Measurements from ENCODE around the gene OR6K3.
"Not testable (repeated sequence)": the region's sequence is repeated elsewhere in the genome, so short reads cannot be mapped to it uniquely, and the experiment has no call there.

Gene OR6K3, protein sequence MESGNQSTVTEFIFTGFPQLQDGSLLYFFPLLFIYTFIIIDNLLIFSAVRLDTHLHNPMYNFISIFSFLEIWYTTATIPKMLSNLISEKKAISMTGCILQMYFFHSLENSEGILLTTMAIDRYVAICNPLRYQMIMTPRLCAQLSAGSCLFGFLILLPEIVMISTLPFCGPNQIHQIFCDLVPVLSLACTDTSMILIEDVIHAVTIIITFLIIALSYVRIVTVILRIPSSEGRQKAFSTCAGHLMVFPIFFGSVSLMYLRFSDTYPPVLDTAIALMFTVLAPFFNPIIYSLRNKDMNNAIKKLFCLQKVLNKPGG

DNA sequence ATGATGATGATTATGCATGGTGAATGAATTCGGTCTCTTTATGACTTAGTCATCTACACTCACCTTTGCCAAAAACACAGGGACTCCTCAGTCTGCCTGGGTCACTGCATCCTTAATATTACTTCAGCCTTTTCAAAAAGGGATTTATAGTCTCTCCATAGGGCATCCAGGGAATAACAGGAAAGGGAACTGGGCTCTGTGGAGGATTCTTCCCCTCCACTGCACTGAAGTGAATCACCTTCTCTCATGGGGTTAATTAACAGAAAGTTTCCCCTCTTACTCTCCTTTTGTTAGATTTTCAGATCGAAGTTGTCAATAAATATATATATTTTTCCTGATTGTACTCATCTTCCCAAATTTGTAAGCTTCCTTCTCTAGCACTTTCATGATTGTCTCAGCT, at the start of gene OR6K3:
TSS of gene OR6K3 (minus strand) at position 101 of the 400 bp plus-strand sequence. CDS start 2,605 bp downstream, outside the sequence.
- no peak for DNase-seq

DNA sequence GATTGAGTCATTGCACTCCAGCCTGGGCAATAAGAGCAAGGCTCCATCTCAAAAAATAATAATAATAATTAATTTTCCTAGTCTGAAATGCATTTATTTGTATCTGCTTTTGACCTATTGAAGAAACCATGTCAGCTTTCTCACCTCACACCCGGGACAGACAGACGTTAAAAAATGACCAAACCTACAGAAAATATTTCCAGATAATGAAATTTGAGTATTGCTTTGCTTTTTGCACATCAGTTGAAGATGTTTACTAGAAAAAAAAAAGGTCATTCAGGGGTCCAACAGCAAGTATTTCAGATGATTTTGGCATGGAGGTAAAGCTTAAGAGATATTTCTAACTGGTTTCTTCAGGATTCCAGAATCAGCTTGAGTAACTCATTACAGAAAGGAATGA, 33.9 kb upstream of the OR6K3 start, which contains the start of gene OR6K6:
TSS of gene OR6K6 (plus strand) at position 301 of the 400 bp plus-strand sequence. CDS start 168 bp downstream, outside the sequence.
- DNase-seq: no peak

DNA sequence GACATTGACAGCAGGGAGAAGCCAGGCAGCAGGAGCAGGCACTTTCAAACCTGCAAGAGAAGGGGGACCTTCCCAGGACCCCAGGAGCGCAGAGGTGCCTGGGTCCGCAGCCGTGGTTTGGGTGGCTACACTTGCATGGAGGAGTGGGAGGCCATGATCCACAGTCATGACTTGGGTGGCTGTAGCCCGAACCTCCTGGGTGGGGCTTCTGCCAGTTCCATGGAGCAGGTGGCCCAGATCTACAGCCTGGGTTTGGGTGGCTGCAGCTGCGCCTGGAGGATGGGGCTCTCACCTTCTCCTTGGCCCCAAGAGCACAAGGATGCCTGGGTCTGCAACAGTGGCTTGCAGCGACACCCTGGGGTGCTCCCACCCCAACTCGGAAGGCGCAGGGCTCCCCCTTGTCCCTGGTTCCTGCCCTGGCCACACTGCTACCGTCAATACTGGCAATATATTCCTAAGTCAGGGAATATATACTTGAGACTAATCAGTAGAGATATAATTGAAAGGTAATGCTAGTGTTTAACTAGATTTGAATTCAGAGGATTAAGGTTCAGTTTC, 31.7 kb upstream of the OR6K3 start:
- no peak for DNase-seq

DNA sequence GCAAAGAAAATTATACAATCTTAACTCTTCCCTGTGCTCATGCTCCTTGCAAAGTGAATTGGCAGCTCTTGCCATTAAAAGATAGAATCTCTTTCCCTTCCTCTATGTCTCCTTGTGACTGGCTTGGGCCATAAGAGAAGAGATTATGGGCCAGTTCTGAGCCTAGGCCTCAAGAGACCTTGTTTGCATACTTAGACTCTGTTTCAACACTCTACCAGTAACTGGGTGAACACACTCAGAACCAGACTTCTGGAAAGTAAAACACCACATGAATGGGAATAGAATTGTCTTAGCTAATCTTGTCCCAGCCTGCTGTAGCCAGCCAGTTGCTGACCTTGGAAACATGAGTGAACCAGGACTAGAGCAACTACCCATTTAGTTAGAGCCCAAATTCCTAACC, 15.3 kb upstream of the OR6K3 start:
- no peak for DNase-seq

DNA sequence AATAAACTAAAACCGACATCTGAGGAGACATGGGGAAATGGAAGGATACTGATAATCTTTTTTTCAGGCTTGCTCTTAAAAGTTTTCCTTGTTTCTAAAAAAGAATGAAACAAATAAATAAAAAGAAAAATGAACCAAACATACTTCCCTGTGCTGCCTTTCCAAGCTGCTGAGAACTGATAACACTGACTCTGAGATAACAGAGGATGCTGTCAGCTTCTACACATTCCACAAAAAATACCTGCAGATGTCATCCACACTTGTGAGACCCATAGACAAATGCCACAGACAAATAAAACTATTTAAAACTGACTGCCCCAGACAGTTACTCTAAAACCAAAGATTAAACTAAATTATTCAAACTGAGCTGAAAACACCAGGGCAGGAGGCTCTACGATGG, 12.0 kb upstream of the OR6K3 start:
- no peak for DNase-seq

DNA sequence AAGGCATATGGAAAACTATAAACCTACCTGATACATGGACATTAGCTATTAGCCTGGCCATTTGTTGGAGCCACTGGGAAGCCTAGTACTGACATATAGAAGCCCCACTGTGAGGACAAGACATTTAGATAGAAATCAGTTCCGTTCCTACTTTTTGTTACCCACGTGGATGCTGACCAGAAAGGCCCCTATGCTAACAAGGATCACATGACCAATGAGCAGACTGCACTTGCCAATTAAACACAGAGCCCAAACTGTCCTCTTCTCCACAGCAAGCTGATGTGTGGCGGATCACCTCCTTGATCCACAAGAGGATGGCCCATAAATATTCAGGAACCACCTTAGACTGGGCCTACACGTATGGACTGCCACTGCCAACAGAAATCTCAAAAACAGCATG, 11.2 kb upstream of the OR6K3 start:
- no peak for DNase-seq

DNA sequence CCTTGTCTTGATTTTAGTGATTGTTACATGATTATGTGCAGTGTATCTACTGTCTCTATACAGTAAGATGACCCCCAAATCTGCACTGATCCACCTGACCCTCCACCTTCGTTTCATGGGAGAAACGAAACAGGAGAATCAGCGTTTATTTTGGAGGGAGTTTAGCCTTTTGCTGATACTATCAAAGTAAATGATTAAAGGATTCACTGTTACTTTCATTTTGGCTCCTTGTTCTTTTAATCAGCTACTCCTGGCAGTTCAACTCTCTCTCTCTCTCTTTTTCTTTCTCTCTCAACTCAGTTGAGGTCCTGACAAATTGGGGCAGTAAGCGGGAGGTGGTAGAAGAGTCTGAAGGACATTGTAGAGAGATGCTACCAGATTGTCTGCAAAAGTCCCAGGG, 9.9 kb upstream of the OR6K3 start:
- DNase-seq: no peak

DNA sequence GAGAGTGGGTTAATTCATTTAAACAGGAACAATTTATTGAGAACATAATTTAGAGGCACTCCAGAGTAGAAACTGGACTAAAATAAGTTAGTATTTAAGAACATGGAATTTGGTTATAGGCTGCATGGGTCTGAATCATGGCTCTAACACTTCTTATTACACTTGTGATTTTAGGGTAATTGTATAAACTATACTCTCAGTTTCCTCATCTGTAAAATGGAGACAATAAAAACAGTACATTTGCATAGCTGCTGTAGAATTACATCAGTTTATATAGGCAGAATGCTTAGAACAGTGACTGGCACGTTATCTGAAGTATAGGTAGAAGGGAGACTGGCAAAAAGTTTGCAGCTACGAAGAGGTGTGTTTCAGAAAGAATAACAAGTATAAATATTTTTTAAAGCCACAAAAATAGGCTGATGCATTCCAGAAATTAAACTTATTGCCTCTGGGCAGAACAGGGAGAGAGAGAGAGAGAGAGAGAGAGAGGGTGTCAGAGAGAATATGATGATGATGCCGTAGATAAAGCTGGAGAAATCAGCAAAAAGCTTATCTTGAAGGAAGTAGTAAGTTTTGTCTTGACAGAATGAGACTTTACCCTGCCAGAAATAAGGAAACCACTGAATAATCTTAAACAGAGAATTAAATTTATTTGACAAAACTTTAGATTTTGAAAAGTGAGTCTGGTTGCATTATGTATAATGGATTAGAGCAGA, 8.1 kb upstream of the OR6K3 start:
- no peak for DNase-seq

DNA sequence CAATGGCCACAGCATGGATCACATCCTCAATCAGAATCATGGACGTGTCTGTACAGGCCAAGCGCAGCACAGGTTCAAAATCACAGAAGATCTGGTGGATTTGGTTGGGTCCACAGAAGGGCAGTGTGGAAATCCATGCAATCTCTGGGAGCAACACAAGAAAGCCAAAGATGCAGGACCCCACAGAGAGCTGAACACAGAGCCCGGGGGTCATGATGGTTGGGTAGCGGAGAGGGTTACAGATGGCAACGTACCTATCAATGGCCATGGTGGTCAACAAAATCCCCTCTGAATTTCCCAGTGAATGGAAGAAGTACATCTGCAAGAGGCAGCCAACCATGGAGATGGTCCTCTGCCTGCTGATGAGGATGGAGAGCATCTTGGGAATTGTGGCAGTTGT, 3.9 kb upstream of the OR6K3 start:
- no peak for DNase-seq

DNA sequence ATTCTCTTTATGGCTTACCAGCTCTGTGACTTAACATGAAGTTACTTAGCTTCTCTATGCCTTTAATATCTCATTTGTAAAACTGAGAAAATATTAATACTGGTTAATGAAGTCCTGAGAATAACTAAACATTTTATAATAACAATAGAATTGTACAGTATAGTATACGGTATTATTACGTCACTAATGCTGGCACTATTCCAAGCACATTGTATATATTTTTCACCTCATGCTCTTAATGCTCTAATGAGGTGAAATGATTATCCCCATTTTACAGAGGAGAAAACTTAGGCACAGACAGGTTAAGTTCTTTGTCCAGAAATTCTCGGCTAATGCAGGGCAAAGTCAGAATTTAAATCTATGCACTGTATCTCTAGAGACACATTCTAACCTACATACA, 856 bp downstream of the OR6K3 start:
- DNase-seq: no peak

DNA sequence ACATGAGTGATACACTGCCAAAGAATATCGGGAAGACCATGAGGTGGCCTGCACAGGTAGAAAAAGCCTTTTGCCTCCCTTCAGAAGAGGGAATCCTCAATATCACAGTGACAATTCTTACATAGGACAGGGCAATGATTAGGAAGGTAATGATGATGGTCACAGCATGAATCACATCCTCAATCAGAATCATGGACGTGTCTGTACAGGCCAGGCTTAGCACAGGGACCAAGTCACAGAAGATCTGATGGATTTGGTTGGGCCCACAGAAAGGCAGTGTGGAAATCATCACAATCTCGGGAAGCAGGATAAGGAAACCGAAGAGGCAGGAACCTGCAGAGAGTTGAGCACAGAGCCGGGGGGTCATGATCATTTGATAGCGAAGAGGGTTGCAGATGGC, 3.2 kb downstream of the OR6K3 start:
- no peak for DNase-seq

DNA sequence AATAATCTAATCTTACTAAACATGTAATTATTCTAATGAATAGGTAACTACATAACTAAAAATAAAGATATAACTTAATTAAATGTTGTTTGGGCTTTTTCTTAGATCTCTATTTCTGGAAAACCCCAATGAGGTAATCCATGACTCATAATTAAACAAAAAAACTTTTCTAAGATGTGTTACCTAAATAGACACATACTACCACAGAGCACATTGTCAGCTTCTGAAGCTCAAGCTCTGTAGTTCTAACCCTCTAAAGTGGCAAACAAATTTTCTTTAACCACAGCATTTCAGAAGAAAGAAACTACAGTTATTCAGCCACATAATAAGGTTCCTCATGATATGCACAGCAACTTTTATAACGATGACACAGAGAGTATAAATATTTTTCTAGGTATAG, 4.2 kb downstream of the OR6K3 start:
- DNase-seq: no peak

DNA sequence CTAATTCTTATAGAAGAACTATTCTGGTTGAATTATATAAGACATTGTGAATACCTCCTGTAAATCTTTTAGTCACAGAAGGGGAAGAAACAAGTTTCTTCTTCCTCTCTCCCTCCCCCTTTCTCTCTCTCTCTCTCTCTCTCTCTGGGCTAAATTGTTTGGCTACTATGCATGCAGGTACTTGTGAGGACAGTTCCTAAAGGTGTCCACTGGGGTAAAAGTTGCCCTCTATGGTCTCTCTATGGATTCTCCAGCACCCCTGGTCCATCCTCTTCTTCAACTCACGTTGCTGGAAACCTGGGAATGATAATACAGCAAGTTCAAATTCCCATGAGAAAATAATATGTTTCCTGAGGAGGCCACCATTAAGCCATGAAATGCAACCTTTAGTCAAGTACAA, 5.8 kb downstream of the OR6K3 start:
- no peak for DNase-seq

DNA sequence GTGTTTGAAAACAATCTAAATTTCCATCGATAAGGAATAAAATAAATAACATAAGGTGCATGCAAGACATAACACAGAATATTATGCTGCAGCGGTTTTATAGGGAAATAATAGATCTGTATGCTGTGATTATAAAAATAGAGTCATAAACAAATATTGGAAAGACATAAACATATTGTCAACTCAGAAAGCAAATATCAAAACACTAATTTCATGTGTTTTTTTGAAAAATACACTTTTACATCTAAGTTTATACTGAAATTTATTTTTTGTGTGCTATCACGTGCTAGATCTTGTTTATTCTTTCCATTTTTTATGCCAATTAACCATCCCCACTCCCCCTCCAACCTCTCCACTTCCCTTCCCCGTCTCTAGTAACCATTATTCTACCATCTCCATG, 9.4 kb downstream of the OR6K3 start:
- DNase-seq: no peak

DNA sequence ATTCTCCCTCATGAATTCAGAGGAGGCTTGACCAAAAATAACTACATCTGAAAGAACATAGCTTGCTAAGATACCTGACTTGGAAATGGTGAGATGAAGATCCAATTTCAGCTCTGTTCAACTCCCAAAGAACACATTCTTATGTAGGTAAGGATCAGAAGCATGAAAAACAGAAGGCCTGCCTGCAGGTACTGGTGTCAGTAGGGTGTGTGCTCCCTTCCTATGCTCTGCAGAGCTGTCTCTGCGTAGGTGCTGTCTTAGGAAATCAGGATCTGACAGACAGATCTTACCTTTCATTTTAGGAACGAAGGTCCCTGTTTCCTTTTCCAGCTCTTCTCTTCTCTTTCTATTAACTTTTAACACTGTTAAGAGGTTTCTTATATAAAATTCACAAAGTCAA, 14.4 kb downstream of the OR6K3 start:
- no peak for DNase-seq

DNA sequence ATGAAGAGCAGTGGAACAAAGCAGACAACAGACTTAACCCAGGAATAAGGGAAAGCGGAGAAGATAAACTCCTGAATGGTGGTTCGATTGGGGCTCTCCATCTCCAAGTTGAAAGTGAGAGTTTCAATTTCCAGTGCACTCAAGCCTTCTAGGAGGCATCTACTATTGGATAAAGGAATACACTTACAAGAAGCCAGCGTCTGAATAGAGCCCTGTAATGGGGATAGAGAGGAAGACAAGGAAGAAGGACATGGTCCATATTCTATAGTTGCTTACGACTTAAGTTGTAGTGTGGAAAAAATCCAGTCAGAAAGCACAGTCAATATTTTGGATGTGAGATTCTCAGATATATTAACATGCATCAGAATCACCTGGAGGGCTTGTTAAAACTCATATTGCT, 20.0 kb downstream of the OR6K3 start, which contains the start of gene OR6K2:
TSS of gene OR6K2 (minus strand) at position 101 of the 400 bp plus-strand sequence. CDS start at position 101, 0 bp downstream.
- DNase-seq: no peak

DNA sequence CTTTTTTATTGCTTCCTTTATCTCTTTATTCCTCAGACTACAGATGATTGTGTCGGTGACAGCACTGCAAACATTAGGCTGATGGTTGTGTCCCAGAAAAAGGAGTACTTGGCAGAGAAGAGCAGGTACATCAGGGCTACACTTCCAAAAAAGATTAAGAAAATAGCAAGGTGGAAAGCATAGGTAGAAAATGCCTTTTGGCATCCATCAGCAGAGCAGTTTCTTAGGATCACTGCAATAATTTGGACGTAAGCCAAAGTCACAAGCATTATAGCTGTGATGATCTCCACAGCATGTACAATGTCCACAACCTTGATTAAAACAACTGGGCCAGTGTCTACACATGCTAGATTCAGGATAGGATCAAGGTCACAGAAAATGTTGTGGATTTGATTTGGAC, 25.9 kb downstream of the OR6K3 start:
- DNase-seq: no peak

DNA sequence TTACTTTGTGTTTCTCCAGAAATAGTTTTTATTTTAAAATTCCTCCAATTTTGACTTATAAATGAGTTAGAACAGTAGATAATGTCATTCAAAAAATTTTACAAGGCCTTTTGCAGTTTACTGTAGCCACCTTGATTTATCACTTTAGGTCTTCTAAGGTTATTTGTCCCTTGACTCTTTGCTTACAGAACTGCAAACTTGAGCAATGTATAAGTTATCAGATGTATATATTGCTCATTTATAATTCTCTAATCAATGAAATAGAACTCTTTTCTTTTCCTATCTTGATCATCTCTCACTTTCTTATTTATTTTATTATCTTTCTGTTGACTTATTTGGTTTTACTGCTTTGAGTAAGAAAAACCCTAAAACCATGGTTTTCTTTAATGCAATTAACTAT, 28.2 kb downstream of the OR6K3 start:
- no peak for DNase-seq

DNA sequence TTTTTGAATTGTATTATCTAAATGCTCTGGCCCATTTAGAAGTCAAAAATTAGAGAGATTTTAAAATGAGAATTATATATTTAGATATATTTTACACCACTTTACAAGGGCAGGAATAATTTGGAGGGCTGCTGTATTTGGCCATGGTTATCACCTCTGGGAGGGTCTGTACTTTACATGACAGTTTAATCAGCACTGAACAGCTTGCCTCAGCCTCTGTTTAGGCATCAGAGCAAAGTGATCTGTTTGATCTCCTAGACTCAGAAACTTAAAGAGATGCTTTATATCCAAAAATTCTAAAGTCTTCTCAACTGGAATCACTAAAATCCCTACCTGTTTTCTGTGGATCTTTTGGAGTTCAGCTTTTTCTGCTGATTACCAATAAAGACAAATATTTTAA, 28.6 kb downstream of the OR6K3 start:
- no peak for DNase-seq

DNA sequence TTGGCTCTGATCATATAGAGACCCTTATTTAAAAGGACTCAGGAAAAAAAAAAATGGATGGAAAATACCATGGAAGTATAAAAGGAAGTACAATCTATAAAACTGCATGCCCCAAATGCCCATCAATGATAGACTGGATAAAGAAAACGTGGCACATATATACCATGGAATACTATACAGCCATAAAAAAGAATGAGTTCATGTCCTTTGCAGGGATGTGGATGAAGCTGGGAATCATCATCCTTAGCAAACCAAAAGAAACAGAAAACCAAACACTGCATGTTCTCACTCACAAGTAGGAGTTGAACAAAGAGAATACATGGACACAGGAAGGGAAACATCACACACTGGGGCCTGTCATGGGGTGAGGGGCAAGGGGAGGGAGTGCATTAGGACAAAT, 29.4 kb downstream of the OR6K3 start:
- DNase-seq: not testable (repeated sequence)

DNA sequence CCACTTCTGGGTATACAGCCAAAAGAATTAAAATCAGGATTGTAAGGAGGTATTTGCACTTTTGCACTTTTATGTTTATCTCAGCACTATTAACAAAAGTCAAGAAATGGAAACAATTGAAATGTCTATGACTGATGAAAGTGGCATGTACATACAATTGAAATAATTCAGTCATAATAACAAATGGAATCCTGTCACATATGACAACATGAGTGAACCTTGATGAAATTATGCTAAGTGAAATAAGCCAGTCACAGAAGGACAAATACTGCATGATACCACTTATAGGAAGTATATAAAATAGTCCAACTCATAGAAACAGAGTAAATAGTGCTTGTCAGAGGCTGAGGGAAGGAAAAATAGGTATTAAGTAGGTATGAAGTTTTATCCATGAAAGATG, 30.6 kb downstream of the OR6K3 start:
- DNase-seq: no peak

DNA sequence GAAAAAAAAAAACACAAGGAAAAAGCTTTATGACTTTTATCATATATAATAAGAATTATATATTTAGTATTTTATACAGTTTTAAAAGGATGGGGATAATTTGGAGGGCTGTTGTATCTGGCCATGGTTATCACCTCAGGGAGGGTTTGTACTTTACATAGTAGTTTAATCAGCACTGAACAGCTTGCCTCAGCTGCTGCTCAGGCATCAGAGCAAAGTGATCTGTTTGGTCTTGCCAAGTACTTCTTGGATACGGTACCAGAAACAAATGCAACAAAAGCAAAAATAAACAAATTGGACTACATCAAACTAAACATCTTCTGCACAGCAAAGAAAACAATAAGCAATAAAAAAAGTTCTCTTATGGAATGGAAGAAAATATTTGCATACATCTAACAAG, 31.4 kb downstream of the OR6K3 start:
- DNase-seq: no peak

DNA sequence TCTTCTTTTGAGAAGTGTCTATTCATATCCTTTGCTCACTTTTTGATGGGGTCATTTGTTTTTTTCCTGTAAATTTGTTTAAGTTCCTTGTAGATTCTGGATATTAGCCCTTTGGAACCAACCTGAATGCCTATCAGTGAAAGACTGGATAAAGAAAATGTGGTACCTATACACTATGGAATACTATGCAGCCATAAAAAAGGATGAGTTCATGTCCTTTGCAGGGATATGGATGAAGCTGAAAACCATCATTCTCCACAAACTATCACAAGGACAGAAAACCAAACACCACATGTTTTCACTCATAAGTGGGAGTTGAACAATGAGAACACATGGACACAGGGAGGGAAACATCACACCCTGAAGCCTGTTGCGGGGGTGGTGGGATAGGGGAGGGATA, 32.2 kb downstream of the OR6K3 start:
- DNase-seq: not testable (repeated sequence)

DNA sequence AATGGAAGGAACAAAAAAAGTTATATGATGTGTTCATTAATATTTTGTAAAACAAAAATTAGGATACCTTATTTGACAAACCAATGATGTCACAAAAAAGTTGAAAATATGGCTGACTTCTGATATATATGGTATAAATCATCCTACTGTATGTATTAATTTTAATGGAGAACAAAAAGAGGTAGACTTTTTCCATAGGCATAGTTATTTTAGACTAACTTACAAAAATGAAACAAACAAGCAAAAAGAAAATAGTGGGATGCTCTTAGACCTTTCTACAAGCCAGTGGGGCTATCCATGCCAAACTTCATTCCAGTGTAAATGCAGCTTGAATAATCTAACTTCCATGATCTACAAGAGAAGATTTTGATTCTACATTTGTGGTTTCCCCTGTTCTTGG, 33.5 kb downstream of the OR6K3 start:
- DNase-seq: no peak

Data from NCI-H446 treated with DMSO at 0.1 percent for 48 hours (cell line).